HL-60/S4 treated with retinoic acid at 250 ng/mL for 4 days and 3 days (cell line): Measurements from ENCODE around the gene RNASE11.
"Not testable (repeated sequence)": the region's sequence is repeated elsewhere in the genome, so short reads cannot be mapped to it uniquely, and the experiment has no call there.

Source experiments
- in situ Hi-C: fragments of 300-500 bp; cut with MboI; formaldehyde crosslinking; loops from 2 replicates; pipeline ENCODE4 v1.7.0; 2022; ENCODE audit warnings: low sequenced_read_pairs

RNASE11 gene

GRCh38 chr14:20614038-20614840 lies 26.4 kb upstream of the RNASE11 start:
- in situ Hi-C loops = no loop called here

- in situ Hi-C loops = no loop called here
These were observed 25.6 kb upstream of the RNASE11 start for GRCh38 chr14:20613094-20614037.

- in situ Hi-C loops = no loop called here
These were observed 24.6 kb upstream of the RNASE11 start for GRCh38 chr14:20612403-20612802.

- in situ Hi-C loops = no loop called here
These were observed 23.5 kb upstream of the RNASE11 start for GRCh38 chr14:20611277-20611676.

- in situ Hi-C loops = no loop called here
These were observed 22.4 kb upstream of the RNASE11 start for GRCh38 chr14:20610002-20610765.

GRCh38 chr14:20609215-20610001 lies 21.6 kb upstream of the RNASE11 start:
- in situ Hi-C loops = loop anchor here (10.0 kb wide), 1 partner anchor 285 kb away; no protein-coding TSS in a partner anchor

- in situ Hi-C loops = loop anchor here (10.0 kb wide), 1 partner anchor 284 kb away; no protein-coding TSS in a partner anchor
These were observed 20.7 kb upstream of the RNASE11 start for GRCh38 chr14:20608383-20609110.

GRCh38 chr14:20607617-20608016 lies 19.8 kb upstream of the RNASE11 start:
- in situ Hi-C loops = loop anchor here (10.0 kb wide), 1 partner anchor 283 kb away; no protein-coding TSS in a partner anchor

- in situ Hi-C loops = loop anchor here (10.0 kb wide), 1 partner anchor 282 kb away; no protein-coding TSS in a partner anchor
These were observed 19.1 kb upstream of the RNASE11 start for GRCh38 chr14:20606902-20607242.

GRCh38 chr14:20606190-20606901 lies 18.5 kb upstream of the RNASE11 start:
- in situ Hi-C loops = loop anchor here (10.0 kb wide), 1 partner anchor 282 kb away; no protein-coding TSS in a partner anchor

GRCh38 chr14:20603813-20604690 lies 16.3 kb upstream of the RNASE11 start:
- in situ Hi-C loops = loop anchor here (10.0 kb wide), 1 partner anchor 279 kb away; no protein-coding TSS in a partner anchor

GRCh38 chr14:20602583-20602982 lies 14.8 kb upstream of the RNASE11 start:
- in situ Hi-C loops = loop anchor here (10.0 kb wide), 1 partner anchor 278 kb away; no protein-coding TSS in a partner anchor

- in situ Hi-C loops = loop anchor here (10.0 kb wide), 1 partner anchor 277 kb away; no protein-coding TSS in a partner anchor
These were observed 13.7 kb upstream of the RNASE11 start for GRCh38 chr14:20601522-20601921.

- in situ Hi-C loops = no loop called here
These were observed 9.3 kb upstream of the RNASE11 start for GRCh38 chr14:20597108-20597507.

- in situ Hi-C loops = not testable (repeated sequence)
These were observed 7.9 kb upstream of the RNASE11 start for GRCh38 chr14:20595726-20596125.

GRCh38 chr14:20592574-20592973 lies 4.8 kb upstream of the RNASE11 start:
- in situ Hi-C loops = no loop called here

GRCh38 chr14:20591235-20591634 lies 3.4 kb upstream of the RNASE11 start, which contains the start of gene RNASE12:
Gene RNASE12, minus strand, starts transcription at chr14:20591376. Its CDS starts 653 bp downstream, at chr14:20590723.
- in situ Hi-C loops = no loop called here
